GM12878 (cell line): ENCODE data around the gene ANO1.

ENCODE experiments used
- CREM ChIP-seq: IDR thresholded peaks from 2 replicates; pipeline ENCODE4 v1.6.1; 2014; ENCODE audit warnings: antibody characterized with exemption, low read depth
- CTCF ChIP-seq, 3 experiments: IDR thresholded peaks in 2 of 3; conservative IDR thresholded peaks in 1 of 3; 2 replicates each; pipeline ENCODE4 v1.5.1; 2011; ENCODE audit warnings: low read depth in 3 of 3, low read length in 3 of 3, mild to moderate bottlenecking in 3 of 3, control low read depth in 2 of 3, moderate library complexity in 2 of 3, inconsistent platforms in 1 of 3, mixed read lengths in 1 of 3; ENCODE audit not compliant: control insufficient read depth in 2 of 3, insufficient read depth in 1 of 3; ENCODE audit errors: extremely low read depth in 1 of 3
- JUNB ChIP-seq: IDR thresholded peaks from 2 replicates; pipeline ENCODE4 v1.6.1; 2016; ENCODE audit warnings: antibody characterized with exemption, mild to moderate bottlenecking
- KAT2A ChIP-seq: conservative IDR thresholded peaks from 2 replicates; pipeline ENCODE4 v1.6.1; 2011; ENCODE audit warnings: low read depth, low read length; ENCODE audit not compliant: control insufficient read depth
- MYC ChIP-seq: IDR thresholded peaks from 2 replicates; pipeline ENCODE4 v1.6.1; 2011; ENCODE audit warnings: mild to moderate bottlenecking, low read length, moderate library complexity, inconsistent platforms; ENCODE audit not compliant: insufficient read depth, insufficient replicate concordance, insufficient read length, severe bottlenecking
- RAD21 ChIP-seq: IDR thresholded peaks from 2 replicates; pipeline ENCODE4 v1.6.1; 2011; ENCODE audit warnings: mild to moderate bottlenecking, low read depth, low read length, moderate library complexity; ENCODE audit not compliant: insufficient read depth
- RBBP5 ChIP-seq: fragments of 200-600 bp; sonication (generic); conservative IDR thresholded peaks from 2 replicates; pipeline ENCODE4 v1.6.1; 2016
- ZNF687 ChIP-seq: fragments of 450-650 bp; IDR thresholded peaks from 2 replicates; pipeline ENCODE4 v1.6.1; 2017; ENCODE audit warnings: mild to moderate bottlenecking, moderate library complexity

DNA sequence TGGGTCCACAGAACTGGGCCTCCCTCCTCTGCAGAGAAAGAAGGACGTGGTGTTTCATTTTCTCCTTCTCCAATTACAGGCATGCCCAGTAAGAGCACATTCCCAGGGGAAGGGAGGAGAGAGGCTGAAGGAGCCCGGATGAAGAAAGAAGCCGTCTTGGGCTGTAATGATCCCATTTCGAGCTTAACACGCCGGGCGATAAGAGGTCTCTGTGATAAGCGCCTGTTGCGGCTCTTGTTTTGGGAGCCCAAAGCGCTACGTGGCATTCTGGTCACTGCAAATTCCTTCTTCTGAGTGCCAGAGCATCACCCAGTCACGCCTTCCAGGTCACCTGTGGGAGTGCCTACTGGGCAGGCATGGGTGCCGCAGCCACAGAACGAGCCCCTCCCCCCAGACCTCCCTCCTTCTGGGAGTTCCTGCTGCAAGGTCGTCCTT lies 57.5 kb downstream of the ANO1 start:
- TF ChIP-seq ZNF687 (no peak), RBBP5 (no peak), JUNB (no peak), MYC (no peak), RAD21 (no peak), CTCF (IDR thresholded peaks at IDR 0.05 in 2 of 3, conservative IDR thresholded peaks at IDR 0.05 in 1 of 3; ENCODE audit: control insufficient read depth in 2 of 3, extremely low read depth in 1 of 3, insufficient read depth in 1 of 3, low read depth in 3 of 3, low read length in 3 of 3) (no peak), KAT2A (no peak), CREM (no peak)
